GM23338 (cell line): ENCODE measurements around the gene LAT. TPM values are rescaled to one million over a fixed set of nuclear protein-coding genes. Genes with fewer than 3 reads are reported as not detected.

Experiments used
- ATAC-seq: fragments of 200-7000 bp; cut with Tn5 transposase; 3 replicates; pipeline ENCODE4 v1.9.1; 2020
- DNase-seq: peaks from one replicate; pipeline ENCODE4 v3.0.0-alpha.2; 2015; ENCODE audit warnings: low spot score
- H2AFZ ChIP-seq: fragments of 200-600 bp; sonication (generic); 2 replicates; pipeline ENCODE4 v1.8.0; 2016; ENCODE audit warnings: antibody characterized with exemption, mild to moderate bottlenecking, moderate library complexity
- H3F3A ChIP-seq: fragments of 200-600 bp; sonication (generic); replicated peaks from 2 replicates; pipeline ENCODE4 v1.8.0; 2017; ENCODE audit warnings: antibody characterized with exemption, mixed run types, low read depth
- H3K27ac ChIP-seq: fragments of 200-600 bp; sonication (generic); 2 replicates; pipeline ENCODE4 v1.6.1; 2016; ENCODE audit warnings: low read depth
- H3K27me3 ChIP-seq: fragments of 200-600 bp; sonication (generic); 2 replicates; pipeline ENCODE4 v1.8.0; 2016; ENCODE audit warnings: mild to moderate bottlenecking, mixed run types, moderate library complexity; ENCODE audit not compliant: insufficient read depth
- H3K36me3 ChIP-seq: fragments of 200-600 bp; sonication (generic); 2 replicates; pipeline ENCODE4 v1.8.0; 2016; ENCODE audit warnings: mild to moderate bottlenecking; ENCODE audit not compliant: insufficient read depth
- H3K4me1 ChIP-seq: fragments of 200-600 bp; sonication (generic); 2 replicates; pipeline ENCODE4 v1.8.0; 2016; ENCODE audit warnings: mild to moderate bottlenecking, moderate library complexity; ENCODE audit not compliant: insufficient read depth
- H3K4me2 ChIP-seq: fragments of 200-600 bp; sonication (generic); 2 replicates; pipeline ENCODE4 v1.7.1; 2017; ENCODE audit warnings: mixed run types
- H3K4me3 ChIP-seq: fragments of 200-600 bp; sonication (generic); 2 replicates; pipeline ENCODE4 v1.6.1; 2016; ENCODE audit warnings: mixed run types
- H3K79me2 ChIP-seq: fragments of 200-600 bp; sonication (generic); replicated peaks from 2 replicates; pipeline ENCODE4 v1.8.0; 2017; ENCODE audit warnings: mild to moderate bottlenecking; ENCODE audit not compliant: insufficient read depth
- H3K9me2 ChIP-seq: fragments of 200-600 bp; sonication (generic); 2 replicates; pipeline ENCODE4 v1.8.0; 2017; ENCODE audit not compliant: insufficient read depth
- H4K20me1 ChIP-seq: fragments of 200-600 bp; sonication (generic); replicated peaks from 2 replicates; pipeline ENCODE4 v1.8.0; 2017; ENCODE audit warnings: mild to moderate bottlenecking; ENCODE audit not compliant: insufficient read depth
- H3K27ac Mint-ChIP-seq: 2 replicates; pipeline ENCODE4 v1.8.0; 2020; ENCODE audit warnings: inconsistent platforms, mild to moderate bottlenecking, moderate library complexity, mixed read lengths
- H3K27me3 Mint-ChIP-seq: 3 replicates; pipeline ENCODE4 v1.8.0; 2022; ENCODE audit warnings: low read depth, mild to moderate bottlenecking, moderate library complexity, mixed read lengths, inconsistent platforms; ENCODE audit not compliant: insufficient read depth, poor library complexity
- H3K36me3 Mint-ChIP-seq: 3 replicates; pipeline ENCODE4 v1.8.0; 2021; ENCODE audit warnings: low read depth, mild to moderate bottlenecking, inconsistent platforms, moderate library complexity, mixed read lengths
- H3K4me1 Mint-ChIP-seq: 3 replicates; pipeline ENCODE4 v1.8.0; 2020; ENCODE audit warnings: mild to moderate bottlenecking, inconsistent platforms, mixed read lengths
- H3K4me3 Mint-ChIP-seq: 3 replicates; pipeline ENCODE4 v1.8.0; 2021; ENCODE audit warnings: moderate library complexity, mild to moderate bottlenecking, inconsistent platforms, mixed read lengths
- H3K9me3 Mint-ChIP-seq: 3 replicates; pipeline ENCODE4 v1.8.0; 2020; ENCODE audit warnings: moderate library complexity, mild to moderate bottlenecking, inconsistent platforms, mixed read lengths
- CREB1 ChIP-seq: fragments of 250-450 bp; sonication (Bioruptor Pico); IDR thresholded peaks from 2 replicates; pipeline ENCODE4 v1.5.0; 2020; ENCODE audit warnings: low read depth, mild to moderate bottlenecking, moderate library complexity
- EZH2 ChIP-seq: fragments of 200-600 bp; sonication (generic); IDR thresholded peaks from one replicate; pipeline ENCODE4 v1.8.0; 2017; ENCODE audit warnings: antibody characterized with exemption, mild to moderate bottlenecking, low read depth; ENCODE audit not compliant: unreplicated experiment
- EZH2phosphoT487 ChIP-seq: fragments of 200-600 bp; sonication (generic); IDR thresholded peaks from one replicate; pipeline ENCODE4 v1.8.1; 2018; ENCODE audit warnings: antibody characterized with exemption; ENCODE audit not compliant: unreplicated experiment
- JUNB ChIP-seq: IDR thresholded peaks from one replicate; pipeline ENCODE4 v1.6.1; 2016; ENCODE audit warnings: antibody characterized with exemption; ENCODE audit not compliant: unreplicated experiment
- NANOG ChIP-seq: IDR thresholded peaks from 2 replicates; pipeline ENCODE4 v1.6.1; 2016; ENCODE audit warnings: antibody characterized with exemption, borderline replicate concordance
- POLR2AphosphoS5 ChIP-seq: IDR thresholded peaks from 2 replicates; pipeline ENCODE4 v1.6.1; 2016; ENCODE audit warnings: antibody characterized with exemption, low read depth
- STAT1 ChIP-seq: IDR thresholded peaks from one replicate; pipeline ENCODE4 v1.6.1; 2016; ENCODE audit warnings: antibody characterized with exemption; ENCODE audit not compliant: unreplicated experiment
- ZNF114 ChIP-seq: fragments of 250-450 bp; sonication (Bioruptor Pico); IDR thresholded peaks from 2 replicates; pipeline ENCODE4 v1.5.0; 2020; ENCODE audit warnings: mild to moderate bottlenecking, moderate library complexity
- ZNF331 ChIP-seq: fragments of 250-450 bp; sonication (Bioruptor Pico); IDR thresholded peaks from 2 replicates; pipeline ENCODE4 v1.5.0; 2020; ENCODE audit warnings: low read depth, mild to moderate bottlenecking, moderate library complexity
- polyA plus RNA-seq: library from polyadenylated mRNA; unstranded; fragments of >200 nt; fragmentation: Nextera tagmentation; extraction: Ambion mirVana; gene quantifications from 2 replicates; pipeline ENCODE4 v1.2.1, GENCODE V29; 2016
- total RNA-seq: library from RNA; depleted of rRNA; stranded (reverse); fragments of >200 nt; shearing (Covaris generic); gene quantifications from 2 replicates; pipeline ENCODE4 v1.2.3, GENCODE V29; 2014
- TF ChIP-seq, protein P1 (sequence below): IDR thresholded peaks from 2 replicates; pipeline ENCODE4 v1.6.1; 2016; ENCODE audit warnings: antibody characterized with exemption
- TF ChIP-seq, protein P2 (sequence below): IDR thresholded peaks from one replicate; pipeline ENCODE4 v1.6.1; 2018; ENCODE audit warnings: antibody characterized with exemption; ENCODE audit not compliant: unreplicated experiment
- TF ChIP-seq, protein P3 (sequence below): fragments of 250-450 bp; sonication (Bioruptor Pico); IDR thresholded peaks from 2 replicates; pipeline ENCODE4 v1.5.0; 2020; ENCODE audit warnings: mild to moderate bottlenecking, moderate library complexity

LAT gene
- total and polyA plus RNA-seq, 2 experiments from 2014 or later = 2.2 to 2.4 TPM

DNA sequence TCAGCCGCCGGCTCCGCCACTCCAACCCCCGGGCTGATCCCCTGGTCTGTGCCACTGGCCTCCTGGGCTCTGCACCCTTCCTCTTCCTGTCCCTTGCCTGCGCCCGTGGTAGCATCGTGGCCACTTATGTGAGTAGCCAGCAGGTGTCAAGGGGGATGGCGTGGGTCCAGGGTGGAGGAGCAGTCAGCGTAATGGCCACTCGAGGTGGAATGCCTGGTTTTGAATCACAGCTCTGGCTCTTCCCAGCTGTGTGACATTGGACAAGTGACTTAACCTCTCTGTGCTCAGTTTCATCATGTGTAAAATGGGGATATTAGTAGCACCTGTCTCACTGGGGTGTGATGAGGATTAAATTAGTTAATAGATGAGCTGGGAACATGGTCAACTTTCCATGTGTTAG, 2.4 kb upstream of the LAT start (continued):
- no peak for TF ChIP-seq CREB1 (CRISPR knock-in tag)
- no peak for TF ChIP-seq ZNF114 (CRISPR knock-in tag)
- TF ChIP-seq, protein P1, sequence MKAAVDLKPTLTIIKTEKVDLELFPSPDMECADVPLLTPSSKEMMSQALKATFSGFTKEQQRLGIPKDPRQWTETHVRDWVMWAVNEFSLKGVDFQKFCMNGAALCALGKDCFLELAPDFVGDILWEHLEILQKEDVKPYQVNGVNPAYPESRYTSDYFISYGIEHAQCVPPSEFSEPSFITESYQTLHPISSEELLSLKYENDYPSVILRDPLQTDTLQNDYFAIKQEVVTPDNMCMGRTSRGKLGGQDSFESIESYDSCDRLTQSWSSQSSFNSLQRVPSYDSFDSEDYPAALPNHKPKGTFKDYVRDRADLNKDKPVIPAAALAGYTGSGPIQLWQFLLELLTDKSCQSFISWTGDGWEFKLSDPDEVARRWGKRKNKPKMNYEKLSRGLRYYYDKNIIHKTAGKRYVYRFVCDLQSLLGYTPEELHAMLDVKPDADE = no peak

DNA sequence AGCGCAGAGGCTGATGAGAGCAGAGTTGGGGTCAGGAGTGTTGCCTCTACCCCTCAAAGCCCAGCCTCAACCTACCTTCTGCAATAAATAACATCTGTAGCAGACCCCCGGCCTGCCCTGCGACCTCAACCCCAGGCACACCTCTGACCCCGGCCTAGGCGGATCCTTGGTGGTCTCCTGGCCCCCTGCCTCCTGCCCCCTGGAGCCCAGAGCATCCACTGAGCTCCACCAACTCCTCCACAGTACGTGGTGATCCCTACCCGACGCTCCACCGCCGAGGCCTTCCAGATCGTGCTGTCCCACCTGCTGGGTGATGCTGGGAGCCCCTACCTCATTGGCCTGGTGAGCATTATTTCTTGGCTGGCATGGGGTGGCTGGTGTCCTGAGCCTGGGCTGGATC, 1.9 kb upstream of the LAT start:
- ATAC-seq (no peak), DNase-seq (no peak)
- no peak overlapping the region for H3K4me2 ChIP-seq
- H3K27me3 ChIP-seq = no peaks in the 10 kb centered on the region
- H3K36me3 ChIP-seq = 0 out of 2 replicates have a peak, but pooled peaks cover 4% of the 10 kb centered on the region
- Mint-ChIP-seq H3K36me3 (peaks cover 55% of the 10 kb centered on the region), H3K27ac (no peak overlapping the region), H3K9me3 (peaks cover 5% of the 10 kb centered on the region), H3K27me3 (peaks cover 13% of the 10 kb centered on the region), H3K4me3 (no peak overlapping the region), H3K4me1 (no peaks in the 10 kb centered on the region; the same call in 2 of the 3 replicates)
- H4K20me1 ChIP-seq = no peaks in the 10 kb centered on the region; the same call in 1 of the 2 replicates
- H3K27ac ChIP-seq = no peak overlapping the region
- no peaks in the 10 kb centered on the region for H3F3A ChIP-seq
- H2AFZ ChIP-seq = no peak overlapping the region
- no peaks in the 10 kb centered on the region for H3K9me2 ChIP-seq
- no peak overlapping the region for H3K4me3 ChIP-seq
- H3K4me1 ChIP-seq = no peaks in the 10 kb centered on the region
- H3K79me2 ChIP-seq = no peaks in the 10 kb centered on the region
- TF ChIP-seq STAT1 (no peak), EZH2 (no peak), ZNF114 (CRISPR knock-in tag) (no peak), ZNF331 (CRISPR knock-in tag) (no peak), POLR2AphosphoS5 (no peak), JUNB (no peak), NANOG (no peak), CREB1 (CRISPR knock-in tag) (no peak), EZH2phosphoT487 (no peak)
- TF ChIP-seq, protein P2, sequence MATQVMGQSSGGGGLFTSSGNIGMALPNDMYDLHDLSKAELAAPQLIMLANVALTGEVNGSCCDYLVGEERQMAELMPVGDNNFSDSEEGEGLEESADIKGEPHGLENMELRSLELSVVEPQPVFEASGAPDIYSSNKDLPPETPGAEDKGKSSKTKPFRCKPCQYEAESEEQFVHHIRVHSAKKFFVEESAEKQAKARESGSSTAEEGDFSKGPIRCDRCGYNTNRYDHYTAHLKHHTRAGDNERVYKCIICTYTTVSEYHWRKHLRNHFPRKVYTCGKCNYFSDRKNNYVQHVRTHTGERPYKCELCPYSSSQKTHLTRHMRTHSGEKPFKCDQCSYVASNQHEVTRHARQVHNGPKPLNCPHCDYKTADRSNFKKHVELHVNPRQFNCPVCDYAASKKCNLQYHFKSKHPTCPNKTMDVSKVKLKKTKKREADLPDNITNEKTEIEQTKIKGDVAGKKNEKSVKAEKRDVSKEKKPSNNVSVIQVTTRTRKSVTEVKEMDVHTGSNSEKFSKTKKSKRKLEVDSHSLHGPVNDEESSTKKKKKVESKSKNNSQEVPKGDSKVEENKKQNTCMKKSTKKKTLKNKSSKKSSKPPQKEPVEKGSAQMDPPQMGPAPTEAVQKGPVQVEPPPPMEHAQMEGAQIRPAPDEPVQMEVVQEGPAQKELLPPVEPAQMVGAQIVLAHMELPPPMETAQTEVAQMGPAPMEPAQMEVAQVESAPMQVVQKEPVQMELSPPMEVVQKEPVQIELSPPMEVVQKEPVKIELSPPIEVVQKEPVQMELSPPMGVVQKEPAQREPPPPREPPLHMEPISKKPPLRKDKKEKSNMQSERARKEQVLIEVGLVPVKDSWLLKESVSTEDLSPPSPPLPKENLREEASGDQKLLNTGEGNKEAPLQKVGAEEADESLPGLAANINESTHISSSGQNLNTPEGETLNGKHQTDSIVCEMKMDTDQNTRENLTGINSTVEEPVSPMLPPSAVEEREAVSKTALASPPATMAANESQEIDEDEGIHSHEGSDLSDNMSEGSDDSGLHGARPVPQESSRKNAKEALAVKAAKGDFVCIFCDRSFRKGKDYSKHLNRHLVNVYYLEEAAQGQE = no peak
- TF ChIP-seq, protein P3, sequence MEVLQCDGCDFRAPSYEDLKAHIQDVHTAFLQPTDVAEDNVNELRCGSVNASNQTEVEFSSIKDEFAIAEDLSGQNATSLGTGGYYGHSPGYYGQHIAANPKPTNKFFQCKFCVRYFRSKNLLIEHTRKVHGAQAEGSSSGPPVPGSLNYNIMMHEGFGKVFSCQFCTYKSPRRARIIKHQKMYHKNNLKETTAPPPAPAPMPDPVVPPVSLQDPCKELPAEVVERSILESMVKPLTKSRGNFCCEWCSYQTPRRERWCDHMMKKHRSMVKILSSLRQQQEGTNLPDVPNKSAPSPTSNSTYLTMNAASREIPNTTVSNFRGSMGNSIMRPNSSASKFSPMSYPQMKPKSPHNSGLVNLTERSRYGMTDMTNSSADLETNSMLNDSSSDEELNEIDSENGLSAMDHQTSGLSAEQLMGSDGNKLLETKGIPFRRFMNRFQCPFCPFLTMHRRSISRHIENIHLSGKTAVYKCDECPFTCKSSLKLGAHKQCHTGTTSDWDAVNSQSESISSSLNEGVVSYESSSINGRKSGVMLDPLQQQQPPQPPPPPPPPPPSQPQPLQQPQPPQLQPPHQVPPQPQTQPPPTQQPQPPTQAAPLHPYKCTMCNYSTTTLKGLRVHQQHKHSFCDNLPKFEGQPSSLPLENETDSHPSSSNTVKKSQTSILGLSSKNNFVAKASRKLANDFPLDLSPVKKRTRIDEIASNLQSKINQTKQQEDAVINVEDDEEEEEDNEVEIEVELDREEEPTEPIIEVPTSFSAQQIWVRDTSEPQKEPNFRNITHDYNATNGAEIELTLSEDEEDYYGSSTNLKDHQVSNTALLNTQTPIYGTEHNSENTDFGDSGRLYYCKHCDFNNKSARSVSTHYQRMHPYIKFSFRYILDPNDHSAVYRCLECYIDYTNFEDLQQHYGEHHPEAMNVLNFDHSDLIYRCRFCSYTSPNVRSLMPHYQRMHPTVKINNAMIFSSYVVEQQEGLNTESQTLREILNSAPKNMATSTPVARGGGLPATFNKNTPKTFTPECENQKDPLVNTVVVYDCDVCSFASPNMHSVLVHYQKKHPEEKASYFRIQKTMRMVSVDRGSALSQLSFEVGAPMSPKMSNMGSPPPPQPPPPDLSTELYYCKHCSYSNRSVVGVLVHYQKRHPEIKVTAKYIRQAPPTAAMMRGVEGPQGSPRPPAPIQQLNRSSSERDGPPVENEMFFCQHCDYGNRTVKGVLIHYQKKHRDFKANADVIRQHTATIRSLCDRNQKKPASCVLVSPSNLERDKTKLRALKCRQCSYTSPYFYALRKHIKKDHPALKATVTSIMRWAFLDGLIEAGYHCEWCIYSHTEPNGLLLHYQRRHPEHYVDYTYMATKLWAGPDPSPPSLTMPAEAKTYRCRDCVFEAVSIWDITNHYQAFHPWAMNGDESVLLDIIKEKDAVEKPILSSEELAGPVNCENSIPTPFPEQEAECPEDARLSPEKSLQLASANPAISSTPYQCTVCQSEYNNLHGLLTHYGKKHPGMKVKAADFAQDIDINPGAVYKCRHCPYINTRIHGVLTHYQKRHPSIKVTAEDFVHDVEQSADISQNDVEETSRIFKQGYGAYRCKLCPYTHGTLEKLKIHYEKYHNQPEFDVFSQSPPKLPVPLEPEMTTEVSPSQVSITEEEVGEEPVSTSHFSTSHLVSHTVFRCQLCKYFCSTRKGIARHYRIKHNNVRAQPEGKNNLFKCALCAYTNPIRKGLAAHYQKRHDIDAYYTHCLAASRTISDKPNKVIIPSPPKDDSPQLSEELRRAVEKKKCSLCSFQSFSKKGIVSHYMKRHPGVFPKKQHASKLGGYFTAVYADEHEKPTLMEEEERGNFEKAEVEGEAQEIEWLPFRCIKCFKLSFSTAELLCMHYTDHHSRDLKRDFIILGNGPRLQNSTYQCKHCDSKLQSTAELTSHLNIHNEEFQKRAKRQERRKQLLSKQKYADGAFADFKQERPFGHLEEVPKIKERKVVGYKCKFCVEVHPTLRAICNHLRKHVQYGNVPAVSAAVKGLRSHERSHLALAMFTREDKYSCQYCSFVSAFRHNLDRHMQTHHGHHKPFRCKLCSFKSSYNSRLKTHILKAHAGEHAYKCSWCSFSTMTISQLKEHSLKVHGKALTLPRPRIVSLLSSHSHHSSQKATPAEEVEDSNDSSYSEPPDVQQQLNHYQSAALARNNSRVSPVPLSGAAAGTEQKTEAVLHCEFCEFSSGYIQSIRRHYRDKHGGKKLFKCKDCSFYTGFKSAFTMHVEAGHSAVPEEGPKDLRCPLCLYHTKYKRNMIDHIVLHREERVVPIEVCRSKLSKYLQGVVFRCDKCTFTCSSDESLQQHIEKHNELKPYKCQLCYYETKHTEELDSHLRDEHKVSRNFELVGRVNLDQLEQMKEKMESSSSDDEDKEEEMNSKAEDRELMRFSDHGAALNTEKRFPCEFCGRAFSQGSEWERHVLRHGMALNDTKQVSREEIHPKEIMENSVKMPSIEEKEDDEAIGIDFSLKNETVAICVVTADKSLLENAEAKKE (CRISPR knock-in tag) = no peak
- TF ChIP-seq, protein P1 = no peak
